ENCODE measurements around the gene AMBP. TPM values are rescaled to one million over a fixed set of nuclear protein-coding genes. Genes with fewer than 3 reads are reported as not detected.

The AMBP gene
- total RNA-seq: not detected in 2 replicates

- no peak for DNase-seq (ENCODE audit: low read depth)
- Histone ChIP-seq H3K4me3 (ENCODE audit: low read depth, low read length) (no peak within 1 kb of the TSS), H3K36me3 (ENCODE audit: control insufficient read depth, insufficient read depth, low read length) (no peaks in the 10 kb centered on the region), H3K27me3 (ENCODE audit: control insufficient read depth, insufficient read depth, low read length) (peaks cover 12% of the 10 kb centered on the region)
- TF ChIP-seq, protein P1, sequence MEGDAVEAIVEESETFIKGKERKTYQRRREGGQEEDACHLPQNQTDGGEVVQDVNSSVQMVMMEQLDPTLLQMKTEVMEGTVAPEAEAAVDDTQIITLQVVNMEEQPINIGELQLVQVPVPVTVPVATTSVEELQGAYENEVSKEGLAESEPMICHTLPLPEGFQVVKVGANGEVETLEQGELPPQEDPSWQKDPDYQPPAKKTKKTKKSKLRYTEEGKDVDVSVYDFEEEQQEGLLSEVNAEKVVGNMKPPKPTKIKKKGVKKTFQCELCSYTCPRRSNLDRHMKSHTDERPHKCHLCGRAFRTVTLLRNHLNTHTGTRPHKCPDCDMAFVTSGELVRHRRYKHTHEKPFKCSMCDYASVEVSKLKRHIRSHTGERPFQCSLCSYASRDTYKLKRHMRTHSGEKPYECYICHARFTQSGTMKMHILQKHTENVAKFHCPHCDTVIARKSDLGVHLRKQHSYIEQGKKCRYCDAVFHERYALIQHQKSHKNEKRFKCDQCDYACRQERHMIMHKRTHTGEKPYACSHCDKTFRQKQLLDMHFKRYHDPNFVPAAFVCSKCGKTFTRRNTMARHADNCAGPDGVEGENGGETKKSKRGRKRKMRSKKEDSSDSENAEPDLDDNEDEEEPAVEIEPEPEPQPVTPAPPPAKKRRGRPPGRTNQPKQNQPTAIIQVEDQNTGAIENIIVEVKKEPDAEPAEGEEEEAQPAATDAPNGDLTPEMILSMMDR (IDR thresholded peaks at IDR 0.05; ENCODE audit: insufficient read depth, low read length, poor library complexity, severe bottlenecking): no peak
These were observed at the start of gene AMBP for GRCh38 chr9:114078021-114078780. Gene AMBP (minus strand): TSS chr9:114078300. CDS start chr9:114078209, 91 bp downstream.

GRCh38 chr9:114126247-114127060 lies 48.4 kb upstream of the AMBP start:
- Histone ChIP-seq H3K27me3 (ENCODE audit: control insufficient read depth, insufficient read depth, low read length) (peaks cover 5% of the 10 kb centered on the region), H3K36me3 (ENCODE audit: control insufficient read depth, insufficient read depth, low read length) (no peaks in the 10 kb centered on the region), H3K4me3 (ENCODE audit: low read depth, low read length) (no peak overlapping the region)
- TF ChIP-seq, protein P1 (IDR thresholded peaks at IDR 0.05; ENCODE audit: insufficient read depth, low read length, poor library complexity, severe bottlenecking): no peak
- no peak for DNase-seq (ENCODE audit: low read depth)

- TF ChIP-seq, protein P1 (IDR thresholded peaks at IDR 0.05; ENCODE audit: insufficient read depth, low read length, poor library complexity, severe bottlenecking): no peak
- H3K27me3 ChIP-seq (ENCODE audit: control insufficient read depth, insufficient read depth, low read length): peaks cover 5% of the 10 kb centered on the region
- no peak overlapping the region for H3K4me3 ChIP-seq (ENCODE audit: low read depth, low read length)
- DNase-seq (ENCODE audit: low read depth): no peak
- H3K36me3 ChIP-seq (ENCODE audit: control insufficient read depth, insufficient read depth, low read length): no peaks in the 10 kb centered on the region
These were observed 47.4 kb upstream of the AMBP start for GRCh38 chr9:114125476-114126013.

DNA sequence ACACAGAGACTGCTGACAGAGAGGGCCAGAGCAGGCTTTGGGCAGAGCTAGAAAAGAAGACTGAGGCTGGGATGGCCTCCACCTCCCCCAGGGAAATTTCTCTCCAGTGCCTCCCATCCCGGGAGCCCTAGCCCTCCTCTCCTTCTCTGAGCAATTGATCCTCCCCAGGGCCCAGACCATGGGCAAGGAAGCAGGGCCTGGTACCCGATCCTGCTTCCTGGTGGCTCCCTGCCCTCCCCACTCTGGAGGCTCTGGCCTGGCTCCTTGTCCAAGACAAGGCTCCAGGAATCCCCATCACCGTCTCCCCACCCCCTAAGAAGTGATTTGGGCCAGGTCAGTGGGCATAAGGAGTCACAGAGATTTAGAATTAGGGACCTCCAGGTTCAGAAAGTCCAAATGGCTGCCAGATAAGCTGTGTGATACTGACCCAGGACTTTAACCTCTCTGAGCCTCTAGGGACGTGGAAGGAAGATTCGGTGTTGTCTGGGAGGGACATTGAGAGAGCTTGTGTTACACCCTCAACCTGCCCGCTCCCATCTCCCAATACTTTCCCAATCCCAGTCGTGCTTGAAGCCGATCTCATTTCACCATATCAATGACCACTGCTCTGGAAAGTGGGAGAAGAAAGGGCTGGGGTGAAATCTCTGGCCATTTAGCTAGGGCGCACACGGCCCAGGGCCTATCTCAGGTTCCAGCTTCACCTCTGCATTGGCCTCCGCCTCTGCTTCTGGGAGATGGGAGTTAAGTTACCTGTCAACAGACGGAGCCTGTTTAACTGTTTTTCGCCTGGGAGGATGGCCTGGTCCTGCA lies 46.8 kb upstream of the AMBP start:
- H3K36me3 ChIP-seq (ENCODE audit: control insufficient read depth, insufficient read depth, low read length): no peaks in the 10 kb centered on the region
- peaks cover 5% of the 10 kb centered on the region for H3K27me3 ChIP-seq (ENCODE audit: control insufficient read depth, insufficient read depth, low read length)
- no peak for DNase-seq (ENCODE audit: low read depth)
- TF ChIP-seq, protein P1 (IDR thresholded peaks at IDR 0.05; ENCODE audit: insufficient read depth, low read length, poor library complexity, severe bottlenecking): no peak
- no peak overlapping the region for H3K4me3 ChIP-seq (ENCODE audit: low read depth, low read length)

- no peaks in the 10 kb centered on the region for H3K36me3 ChIP-seq (ENCODE audit: control insufficient read depth, insufficient read depth, low read length)
- DNase-seq (ENCODE audit: low read depth): no peak
- peaks cover 10% of the 10 kb centered on the region for H3K27me3 ChIP-seq (ENCODE audit: control insufficient read depth, insufficient read depth, low read length)
- no peak overlapping the region for H3K4me3 ChIP-seq (ENCODE audit: low read depth, low read length)
- TF ChIP-seq, protein P1 (IDR thresholded peaks at IDR 0.05; ENCODE audit: insufficient read depth, low read length, poor library complexity, severe bottlenecking): no peak
These were observed 46.0 kb upstream of the AMBP start for GRCh38 chr9:114124138-114124537.
